Mesodermal cell (in vitro differentiated cells): ENCODE data around the gene IFI30.
A peak's percentile ranks its signal among the peaks of the same experiment; 100 is the strongest.

ENCODE experiments used
- H3K27ac ChIP-seq: 2 replicates; pipeline ENCODE4 v1.7.0; 2013; ENCODE audit warnings: mild to moderate bottlenecking, low read depth, low read length, moderate library complexity; ENCODE audit not compliant: severe bottlenecking
- H3K36me3 ChIP-seq: 2 replicates; pipeline ENCODE4 v1.7.1; 2013; ENCODE audit warnings: mild to moderate bottlenecking, low read length, moderate library complexity; ENCODE audit not compliant: control insufficient read depth, insufficient read depth
- H3K4me1 ChIP-seq: one replicate; pipeline ENCODE4 v1.7.1; 2013; ENCODE audit warnings: mild to moderate bottlenecking, low read length; ENCODE audit not compliant: insufficient read depth, control insufficient read depth, poor library complexity, severe bottlenecking
- H3K4me3 ChIP-seq: 2 replicates; pipeline ENCODE4 v1.7.0; 2013; ENCODE audit warnings: low read length, control low read depth, mild to moderate bottlenecking; ENCODE audit not compliant: insufficient read depth, poor library complexity, severe bottlenecking; ENCODE audit errors: extremely low read depth
- H3K9me3 ChIP-seq: 2 replicates; pipeline ENCODE4 v1.7.1; 2013; ENCODE audit warnings: mild to moderate bottlenecking, low read length, moderate library complexity; ENCODE audit not compliant: control insufficient read depth
- WGBS, 2 experiments: methylation state at CpG; one replicate each; pipeline ENCODE4 v1.1.5; 2013; ENCODE audit warnings: missing lambda C conversion rate in 2 of 2; ENCODE audit not compliant: insufficient coverage in 2 of 2; 5-methylcytosine and 5-hydroxymethylcytosine counted together

The IFI30 gene

GRCh38 chr19:18172331-18173053, 1.1 kb upstream of the IFI30 start:
- Histone ChIP-seq H3K4me1 (no peaks in the 10 kb centered on the region), H3K9me3 (no peaks in the 10 kb centered on the region), H3K27ac (no peak overlapping the region), H3K4me3 (no peak overlapping the region), H3K36me3 (peaks cover 26% of the 10 kb centered on the region)
- 85 to 86% methylated on average over 5 to 6 of the region's 7 CpGs for WGBS, 2 experiments

GRCh38 chr19:18173054-18173571, 500 bp upstream of the IFI30 start:
- Histone ChIP-seq H3K4me3 (no peak overlapping the region), H3K4me1 (no peaks in the 10 kb centered on the region), H3K27ac (no peak overlapping the region), H3K36me3 (peaks cover 21% of the 10 kb centered on the region), H3K9me3 (no peaks in the 10 kb centered on the region)
- 84 to 86% methylated on average over 10 to 13 of the region's 18 CpGs for WGBS, 2 experiments

- H3K4me1 ChIP-seq, result no peaks in the 10 kb centered on the region
- no peaks in the 10 kb centered on the region for H3K9me3 ChIP-seq
- WGBS, 2 experiments, result 94% methylated on average over 10 to 11 of the region's 11 CpGs
- H3K4me3 ChIP-seq, result no peak overlapping the region
- H3K27ac ChIP-seq, result no peak overlapping the region
- H3K36me3 ChIP-seq, result peaks cover 6% of the 10 kb centered on the region
These were observed 1.4 kb downstream of the IFI30 start for GRCh38 chr19:18174983-18175382.

GRCh38 chr19:18176367-18177310, 3.0 kb downstream of the IFI30 start:
- Histone ChIP-seq H3K4me3 (no peak overlapping the region), H3K27ac (no peak overlapping the region)

GRCh38 chr19:18179957-18180356, 6.3 kb downstream of the IFI30 start:
- Histone ChIP-seq H3K36me3 (no peaks in the 10 kb centered on the region), H3K4me1 (no peaks in the 10 kb centered on the region), H3K9me3 (no peaks in the 10 kb centered on the region), H3K27ac (no peak overlapping the region), H3K4me3 (no peak overlapping the region)
- 100% methylated on average over 1 of the region's 5 CpGs for WGBS, 2 experiments

More at GRCh38 chr19:18176367-18177310, 3.0 kb downstream of the IFI30 start:
- 92 to 95% methylated on average over 12 to 17 of the region's 19 CpGs for WGBS, 2 experiments
- Histone ChIP-seq H3K9me3 (no peaks in the 10 kb centered on the region), H3K36me3 (no peaks in the 10 kb centered on the region), H3K4me1 (no peaks in the 10 kb centered on the region)

- H3K27ac ChIP-seq, result no peak overlapping the region
- H3K9me3 ChIP-seq, result no peaks in the 10 kb centered on the region
- H3K4me1 ChIP-seq, result no peaks in the 10 kb centered on the region
- no peaks in the 10 kb centered on the region for H3K36me3 ChIP-seq
- no peak overlapping the region for H3K4me3 ChIP-seq
These were observed 9.9 kb downstream of the IFI30 start for GRCh38 chr19:18183529-18183928.

GRCh38 chr19:18185538-18185937, 11.9 kb downstream of the IFI30 start:
- Histone ChIP-seq H3K4me1 (no peaks in the 10 kb centered on the region), H3K4me3 (no peak overlapping the region), H3K36me3 (no peaks in the 10 kb centered on the region), H3K27ac (no peak overlapping the region), H3K9me3 (no peaks in the 10 kb centered on the region)
- 49 to 55% methylated on average over 3 to 5 of the region's 6 CpGs for WGBS, 2 experiments

GRCh38 chr19:18190278-18190677, 16.7 kb downstream of the IFI30 start:
- WGBS, 2 experiments, result 80% methylated on average over 1 of the region's 4 CpGs; no CpG with 5 or more reads in 1 of the 2 experiments
- H3K27ac ChIP-seq, result no peak overlapping the region
- peaks cover 3% of the 10 kb centered on the region for H3K4me1 ChIP-seq

GRCh38 chr19:18191640-18192062, 18.0 kb downstream of the IFI30 start:
- peaks cover 17% of the 10 kb centered on the region for H3K36me3 ChIP-seq
- 93 to 97% methylated on average over 3 to 5 of the region's 5 CpGs for WGBS, 2 experiments
- H3K4me3 ChIP-seq, result no peak overlapping the region
- H3K4me1 ChIP-seq, result peaks cover 3% of the 10 kb centered on the region
- no peaks in the 10 kb centered on the region for H3K9me3 ChIP-seq
- H3K27ac ChIP-seq, result peak overlapping the region; percentile 91

More at GRCh38 chr19:18190278-18190677, 16.7 kb downstream of the IFI30 start:
- Histone ChIP-seq H3K36me3 (peaks cover 5% of the 10 kb centered on the region), H3K4me3 (no peak overlapping the region), H3K9me3 (no peaks in the 10 kb centered on the region)

- peak within 1 kb of the TSS; percentile 89 for H3K4me3 ChIP-seq
- WGBS, 2 experiments, result 1% methylated on average over 68 to 70 of the region's 74 CpGs
These were observed 19.2 kb downstream of the IFI30 start, which contains the start of gene MPV17L2 for GRCh38 chr19:18192673-18193387. Gene MPV17L2, plus strand, starts transcription at chr19:18193218. Its CDS starts 64 bp downstream, at chr19:18193282.

More at GRCh38 chr19:18192673-18193387, 19.2 kb downstream of the IFI30 start, which contains the start of gene MPV17L2:
- Histone ChIP-seq H3K9me3 (no peaks in the 10 kb centered on the region), H3K4me1 (peaks cover 3% of the 10 kb centered on the region), H3K27ac (peak within 1 kb of the TSS; percentile 91), H3K36me3 (peaks cover 17% of the 10 kb centered on the region)
